Naive thymus-derived CD8-positive, alpha-beta T cell (primary cell): ENCODE results near the gene REPIN1. TPM values are rescaled to one million over a fixed set of nuclear protein-coding genes. Genes with fewer than 3 reads are reported as not detected.

Experiments
- ATAC-seq, 2 donors: fragments of 150-1000 bp; cut with Tn5 transposase in 1 of 2; sonication (Bioruptor Pico), chemical (Tn5 transposase) in 1 of 2; 1 replicate in 1 of 2; 2 replicates in 1 of 2; pipeline ENCODE4 v1.10.0; 2021; ENCODE audit warnings: mild to moderate bottlenecking in 2 of 2, moderate library complexity in 2 of 2
- POLR2A ChIA-PET: fragments of 350-600 bp; sonication (Branson Sonifier 250); formaldehyde crosslinking; loops from one replicate; lab custom pipeline; 2021; ENCODE audit warnings: antibody characterized with exemption; lab: Charles Lee
- DNase-seq, 10 donors: peaks; one replicate each; pipeline versions ENCODE4 v3.0.0 to v3.0.0-alpha.2; 2020 to 2022
- H3K27ac Mint-ChIP-seq, 10 donors: one replicate each; pipeline ENCODE4 v1.8.0; 2020 to 2022; ENCODE audit warnings: mild to moderate bottlenecking in 10 of 10, mixed read lengths in 10 of 10, moderate library complexity in 4 of 10, inconsistent platforms in 1 of 10
- H3K27me3 Mint-ChIP-seq, 5 donors: one replicate each; pipeline ENCODE4 v1.8.0; 2021 to 2022; ENCODE audit warnings: mixed read lengths in 5 of 5
- H3K36me3 Mint-ChIP-seq, 3 donors: one replicate each; pipeline ENCODE4 v1.8.0; 2020 to 2022; ENCODE audit warnings: mixed read lengths in 3 of 3, mild to moderate bottlenecking in 2 of 3, inconsistent platforms in 1 of 3
- H3K4me1 Mint-ChIP-seq, 4 donors: one replicate each; pipeline ENCODE4 v1.8.0; 2021 to 2022; ENCODE audit warnings: mixed read lengths in 4 of 4
- H3K4me3 Mint-ChIP-seq, 10 donors: one replicate each; pipeline ENCODE4 v1.8.0; 2020 to 2022; ENCODE audit warnings: mild to moderate bottlenecking in 10 of 10, mixed read lengths in 10 of 10, moderate library complexity in 6 of 10, inconsistent platforms in 1 of 10
- H3K9me3 Mint-ChIP-seq, 9 donors: one replicate each; pipeline ENCODE4 v1.8.0; 2020 to 2022; ENCODE audit warnings: mixed read lengths in 9 of 9, mild to moderate bottlenecking in 3 of 9, inconsistent platforms in 1 of 9, moderate library complexity in 1 of 9
- polyA plus RNA-seq, 3 donors: library from polyadenylated mRNA; unstranded; fragments of 300-500 nt; fragmentation: Illumina TruSeq; gene quantifications; one replicate each; pipeline ENCODE4 v1.2.3, GENCODE V29; 2021
- total RNA-seq, 8 experiments: library from RNA in 2 of 8; stranded (reverse) in 2 of 8; gene quantifications; one replicate each; pipeline ENCODE4 v1.2.3 and lab custom pipeline; 2021 to 2026

REPIN1 gene
- total and polyA plus RNA-seq, 5 experiments from 2014 or later = 39.8 to 108 (median 73.0) TPM

- peak in 1 of 2 donors; percentile 19 for ATAC-seq
- H3K4me3 Mint-ChIP-seq = peak overlapping the region in 5 of 10 donors; percentile 8 to 34 (median 18)
- peak in 3 of 10 donors; percentile 62 to 64 (median 63) for DNase-seq
- no peaks in the 10 kb centered on the region for H3K9me3 Mint-ChIP-seq
- POLR2A ChIA-PET = interaction anchor here (0.7 to 5.5 kb wide), 7 partner anchors 9 to 49 kb away, joined by 3 to 41 read pairs (median 4); partner anchors contain the start of gene REPIN1
- peak overlapping the region in 9 of 10 donors; percentile 4 to 79 (median 63) for H3K27ac Mint-ChIP-seq
- no peaks in the 10 kb centered on the region for H3K36me3 Mint-ChIP-seq
- H3K27me3 Mint-ChIP-seq = no peaks in the 10 kb centered on the region
- peaks cover 21 to 40% (median 35%) of the 10 kb centered on the region in 4 donors for H3K4me1 Mint-ChIP-seq
Measured at GRCh38 chr7:150356265-150356897, 12.2 kb upstream of the REPIN1 start.

- DNase-seq = peak; percentile 41 to 85 (median 74)
- POLR2A ChIA-PET = interaction anchor here (0.7 to 5.5 kb wide), 7 partner anchors 9 to 50 kb away, joined by 3 to 41 read pairs (median 7); partner anchors contain the start of genes ACTR3C, LRRC61 and REPIN1
- Mint-ChIP-seq H3K4me3 (peak overlapping the region; percentile 61 to 86 (median 80)), H3K36me3 (no peaks in the 10 kb centered on the region), H3K4me1 (peaks cover 26 to 45% (median 38%) of the 10 kb centered on the region in 4 donors), H3K27ac (peak overlapping the region in 9 of 10 donors; percentile 77 to 96 (median 93)), H3K27me3 (no peaks in the 10 kb centered on the region), H3K9me3 (no peaks in the 10 kb centered on the region)
- ATAC-seq = peak; percentile 92 to 95
Measured at GRCh38 chr7:150357270-150357669, 11.4 kb upstream of the REPIN1 start.

GRCh38 chr7:150357771-150358427, 10.7 kb upstream of the REPIN1 start:
- peak; percentile 18 to 37 for ATAC-seq
- peaks cover 27 to 47% (median 40%) of the 10 kb centered on the region in 4 donors for H3K4me1 Mint-ChIP-seq

GRCh38 chr7:150358433-150358832, 10.2 kb upstream of the REPIN1 start:
- POLR2A ChIA-PET = interaction anchor here (0.6 to 5.5 kb wide), 7 partner anchors 8 to 176 kb away, joined by 3 to 41 read pairs (median 7); partner anchors contain the start of genes ACTR3C, LRRC61 and REPIN1
- DNase-seq = no peak
- H3K27me3 Mint-ChIP-seq = no peaks in the 10 kb centered on the region
- H3K4me1 Mint-ChIP-seq = peaks cover 29 to 51% (median 43%) of the 10 kb centered on the region in 4 donors
- ATAC-seq = no peak
- H3K36me3 Mint-ChIP-seq = no peaks in the 10 kb centered on the region
- peak overlapping the region; percentile 26 to 94 (median 92) for H3K27ac Mint-ChIP-seq
- peak overlapping the region in 6 of 10 donors; percentile 71 to 83 (median 80) for H3K4me3 Mint-ChIP-seq
- H3K9me3 Mint-ChIP-seq = no peaks in the 10 kb centered on the region

More at GRCh38 chr7:150357771-150358427, 10.7 kb upstream of the REPIN1 start:
- Mint-ChIP-seq H3K36me3 (no peaks in the 10 kb centered on the region), H3K27ac (peak overlapping the region in 9 of 10 donors; percentile 77 to 96 (median 93)), H3K9me3 (no peaks in the 10 kb centered on the region), H3K4me3 (peak overlapping the region; percentile 61 to 86 (median 80)), H3K27me3 (no peaks in the 10 kb centered on the region)
- POLR2A ChIA-PET = interaction anchor here (0.6 to 5.5 kb wide), 9 partner anchors 8 to 176 kb away, joined by 3 to 41 read pairs (median 4); partner anchors contain the start of genes ACTR3C, LRRC61 and REPIN1
- DNase-seq = no peak

GRCh38 chr7:150358988-150359621, 9.5 kb upstream of the REPIN1 start:
- POLR2A ChIA-PET = interaction anchor here (0.6 to 5.5 kb wide), 3 partner anchors 7 to 122 kb away, joined by 3 to 41 read pairs (median 16); partner anchors contain the start of gene REPIN1
- ATAC-seq (no peak), DNase-seq (no peak)
- H3K9me3 Mint-ChIP-seq = no peaks in the 10 kb centered on the region
- H3K36me3 Mint-ChIP-seq = no peaks in the 10 kb centered on the region
- H3K4me1 Mint-ChIP-seq = peaks cover 32 to 57% (median 48%) of the 10 kb centered on the region in 4 donors
- peak overlapping the region in 6 of 10 donors; percentile 20 to 77 (median 64) for H3K4me3 Mint-ChIP-seq
- no peaks in the 10 kb centered on the region for H3K27me3 Mint-ChIP-seq
- peak overlapping the region; percentile 26 to 94 (median 89) for H3K27ac Mint-ChIP-seq

- no peaks in the 10 kb centered on the region for H3K27me3 Mint-ChIP-seq
- peak overlapping the region in 6 of 10 donors; percentile 30 to 77 (median 58) for H3K4me3 Mint-ChIP-seq
- POLR2A ChIA-PET = no interaction called here
- no peaks in the 10 kb centered on the region for H3K9me3 Mint-ChIP-seq
- H3K27ac Mint-ChIP-seq = peak overlapping the region in 9 of 10 donors; percentile 69 to 96 (median 84)
- ATAC-seq (no peak), DNase-seq (no peak)
- peaks cover 33 to 62% (median 51%) of the 10 kb centered on the region in 4 donors for H3K4me1 Mint-ChIP-seq
- H3K36me3 Mint-ChIP-seq = no peaks in the 10 kb centered on the region
Measured at GRCh38 chr7:150359622-150360362, 8.8 kb upstream of the REPIN1 start.

GRCh38 chr7:150360363-150361058, 8.1 kb upstream of the REPIN1 start:
- H3K4me3 Mint-ChIP-seq = peak overlapping the region in 4 of 10 donors; percentile 43 to 77 (median 60)
- H3K4me1 Mint-ChIP-seq = peaks cover 33 to 69% (median 56%) of the 10 kb centered on the region in 4 donors
- no peaks in the 10 kb centered on the region for H3K27me3 Mint-ChIP-seq
- POLR2A ChIA-PET = interaction anchor here (0.9 to 1.3 kb wide), 2 partner anchors 9 to 45 kb away, joined by 3 to 5 read pairs; partner anchors contain the start of gene REPIN1
- DNase-seq (no peak), ATAC-seq (no peak)
- peak overlapping the region in 8 of 10 donors; percentile 66 to 96 (median 85) for H3K27ac Mint-ChIP-seq
- no peaks in the 10 kb centered on the region for H3K9me3 Mint-ChIP-seq
- H3K36me3 Mint-ChIP-seq = no peaks in the 10 kb centered on the region

- DNase-seq (no peak), ATAC-seq (no peak)
- Mint-ChIP-seq H3K4me3 (no peak overlapping the region), H3K4me1 (peaks cover 39 to 75% (median 64%) of the 10 kb centered on the region in 4 donors), H3K27ac (no peak overlapping the region), H3K27me3 (no peaks in the 10 kb centered on the region), H3K9me3 (no peaks in the 10 kb centered on the region), H3K36me3 (no peaks in the 10 kb centered on the region)
- POLR2A ChIA-PET = interaction anchor here (0.6 to 2.0 kb wide), 4 partner anchors 13 to 281 kb away, joined by 3 to 7 read pairs (median 6); a partner anchor contains a TSS
Measured at GRCh38 chr7:150361402-150361801, 7.2 kb upstream of the REPIN1 start.

GRCh38 chr7:150361807-150362621, 6.6 kb upstream of the REPIN1 start:
- no peak for ATAC-seq

GRCh38 chr7:150363370-150363769, 5.3 kb upstream of the REPIN1 start:
- DNase-seq (no peak), ATAC-seq (no peak)
- POLR2A ChIA-PET = interaction anchor here (0.6 to 1.1 kb wide), 2 partner anchors 147 to 260 kb away, joined by 3 read pairs; no protein-coding TSS in a partner anchor
- H3K27me3 Mint-ChIP-seq = no peaks in the 10 kb centered on the region
- no peaks in the 10 kb centered on the region for H3K9me3 Mint-ChIP-seq
- no peak overlapping the region for H3K27ac Mint-ChIP-seq
- peaks cover 38 to 71% (median 55%) of the 10 kb centered on the region in 4 donors for H3K4me1 Mint-ChIP-seq
- H3K36me3 Mint-ChIP-seq = no peaks in the 10 kb centered on the region
- H3K4me3 Mint-ChIP-seq = no peak overlapping the region

More at GRCh38 chr7:150361807-150362621, 6.6 kb upstream of the REPIN1 start:
- Mint-ChIP-seq H3K4me1 (peaks cover 39 to 75% (median 64%) of the 10 kb centered on the region in 4 donors), H3K9me3 (no peaks in the 10 kb centered on the region), H3K27ac (peak overlapping the region in 4 of 10 donors; percentile 36 to 84 (median 58)), H3K4me3 (no peak overlapping the region), H3K36me3 (no peaks in the 10 kb centered on the region), H3K27me3 (no peaks in the 10 kb centered on the region)
- POLR2A ChIA-PET = interaction anchor here (0.6 to 2.0 kb wide), 4 partner anchors 12 to 281 kb away, joined by 3 to 7 read pairs (median 6); a partner anchor contains a TSS
- no peak for DNase-seq
